HG02588 (cell line): ENCODE data around the gene GJC1.

Experiments
- ATAC-seq: cut with Tn5 transposase; IDR thresholded peaks from one replicate; pipeline ENCODE4 v1.9.1; 2021; ENCODE audit warnings: mild to moderate bottlenecking, moderate library complexity; ENCODE audit not compliant: unreplicated experiment

Gene GJC1

GRCh38 chr17:44804302-44805089, 25.6 kb downstream of the GJC1 start:
- no peak for ATAC-seq

- no peak for ATAC-seq
Observed at GRCh38 chr17:44801880-44802279, 28.2 kb downstream of the GJC1 start.

- ATAC-seq: no peak
Observed at GRCh38 chr17:44798356-44798755, 31.7 kb downstream of the GJC1 start.

- no peak for ATAC-seq
Observed at GRCh38 chr17:44797802-44798201, 32.3 kb downstream of the GJC1 start.

- ATAC-seq: no peak
Observed at GRCh38 chr17:44796731-44797130, 33.4 kb downstream of the GJC1 start.

- ATAC-seq: no peak
Observed at GRCh38 chr17:44795928-44796327, 34.2 kb downstream of the GJC1 start.

- ATAC-seq: no peak
Observed at GRCh38 chr17:44795421-44795820, 34.7 kb downstream of the GJC1 start.

- ATAC-seq: no peak
Observed at GRCh38 chr17:44794851-44795413, 35.2 kb downstream of the GJC1 start.

- no peak for ATAC-seq
Observed at GRCh38 chr17:44793885-44794842, 35.9 kb downstream of the GJC1 start.

- ATAC-seq: no peak
Observed at GRCh38 chr17:44792276-44792675, 37.8 kb downstream of the GJC1 start.

GRCh38 chr17:44788139-44788538, 41.9 kb downstream of the GJC1 start:
- no peak for ATAC-seq

- no peak for ATAC-seq
Observed at GRCh38 chr17:44787271-44787940, 42.7 kb downstream of the GJC1 start.

GRCh38 chr17:44786551-44787081, 43.5 kb downstream of the GJC1 start:
- no peak for ATAC-seq

- no peak for ATAC-seq
Observed at GRCh38 chr17:44785921-44786320, 44.2 kb downstream of the GJC1 start.

- no peak for ATAC-seq
Observed at GRCh38 chr17:44782326-44782850, 47.7 kb downstream of the GJC1 start.

- no peak for ATAC-seq
Observed at GRCh38 chr17:44781551-44782325, 48.3 kb downstream of the GJC1 start.

- ATAC-seq: no peak
Observed at GRCh38 chr17:44780845-44781480, 49.1 kb downstream of the GJC1 start.

GRCh38 chr17:44780161-44780560, 49.9 kb downstream of the GJC1 start:
- no peak for ATAC-seq
